ENCODE results near the gene FLNB. TPM values are rescaled to one million over a fixed set of nuclear protein-coding genes. Genes with fewer than 3 reads are reported as not detected.

FLNB gene
- total RNA-seq, 2 donors from 2014 or later: 96.9 to 139 TPM

GRCh38 chr3:58078610-58079009 is 70.4 kb downstream of the FLNB start:
- peaks cover 16% of the 10 kb centered on the region for H3K36me3 ChIP-seq
- H3K4me3 ChIP-seq: no peak overlapping the region
- H3K27ac ChIP-seq: peak overlapping the region in 1 of 2 donors; percentile 37
- no peaks in the 10 kb centered on the region for H3K9me3 ChIP-seq
- ATAC-seq (ENCODE audit: insufficient number of reproducible peaks, low FRiP score, low read depth) (no peak), DNase-seq (ENCODE audit: low spot score) (no peak)
- no peak for TF ChIP-seq CTCF (IDR thresholded peaks at IDR 0.05)
- no peaks in the 10 kb centered on the region for H3K27me3 ChIP-seq (replicated peaks; ENCODE audit: insufficient read depth)
- H3K4me1 ChIP-seq (ENCODE audit: control insufficient read depth in 1 of 2, low read depth in 2 of 2): peaks cover 10 to 62% of the 10 kb centered on the region in 2 donors

- Histone ChIP-seq H3K4me1 (ENCODE audit: control insufficient read depth in 1 of 2, low read depth in 2 of 2) (peaks cover 0 to 50% of the 10 kb centered on the region in 2 donors), H3K36me3 (peaks cover 16% of the 10 kb centered on the region), H3K4me3 (no peak overlapping the region), H3K27me3 (replicated peaks; ENCODE audit: insufficient read depth) (no peaks in the 10 kb centered on the region), H3K9me3 (no peaks in the 10 kb centered on the region), H3K27ac (peak overlapping the region in 1 of 2 donors; percentile 11)
- DNase-seq (ENCODE audit: low spot score) (no peak), ATAC-seq (ENCODE audit: insufficient number of reproducible peaks, low FRiP score, low read depth) (no peak)
- no peak for TF ChIP-seq CTCF (IDR thresholded peaks at IDR 0.05)
These were observed 71.6 kb downstream of the FLNB start for GRCh38 chr3:58079773-58080172.

- Histone ChIP-seq H3K27me3 (replicated peaks; ENCODE audit: insufficient read depth) (no peaks in the 10 kb centered on the region), H3K27ac (peak overlapping the region; percentile 20 to 45), H3K4me1 (ENCODE audit: control insufficient read depth in 1 of 2, low read depth in 2 of 2) (peaks cover 0 to 52% of the 10 kb centered on the region in 2 donors), H3K36me3 (peaks cover 15% of the 10 kb centered on the region), H3K9me3 (no peaks in the 10 kb centered on the region), H3K4me3 (peak overlapping the region; percentile 12)
- ATAC-seq (ENCODE audit: insufficient number of reproducible peaks, low FRiP score, low read depth) (no peak), DNase-seq (ENCODE audit: low spot score) (no peak)
- no peak for TF ChIP-seq CTCF (IDR thresholded peaks at IDR 0.05)
These were observed 73.8 kb downstream of the FLNB start for GRCh38 chr3:58082047-58082446.

- ATAC-seq (ENCODE audit: insufficient number of reproducible peaks, low FRiP score, low read depth) (no peak), DNase-seq (ENCODE audit: low spot score) (no peak)
- no peaks in the 10 kb centered on the region for H3K9me3 ChIP-seq
- no peaks in the 10 kb centered on the region for H3K27me3 ChIP-seq (replicated peaks; ENCODE audit: insufficient read depth)
- H3K27ac ChIP-seq: peak overlapping the region in 1 of 2 donors; percentile 12
- peaks cover 2 to 51% of the 10 kb centered on the region in 2 donors for H3K4me1 ChIP-seq (ENCODE audit: control insufficient read depth in 1 of 2, low read depth in 2 of 2)
- H3K36me3 ChIP-seq: peaks cover 5% of the 10 kb centered on the region
- TF ChIP-seq CTCF (IDR thresholded peaks at IDR 0.05): no peak
- no peak overlapping the region for H3K4me3 ChIP-seq
These were observed 75.9 kb downstream of the FLNB start for GRCh38 chr3:58084166-58084565.

- DNase-seq (ENCODE audit: low spot score) (no peak), ATAC-seq (ENCODE audit: insufficient number of reproducible peaks, low FRiP score, low read depth) (no peak)
- Histone ChIP-seq H3K9me3 (no peaks in the 10 kb centered on the region), H3K27me3 (replicated peaks; ENCODE audit: insufficient read depth) (no peaks in the 10 kb centered on the region), H3K36me3 (no peaks in the 10 kb centered on the region), H3K4me1 (ENCODE audit: control insufficient read depth in 1 of 2, low read depth in 2 of 2) (peaks cover 2 to 46% of the 10 kb centered on the region in 2 donors), H3K27ac (no peak overlapping the region), H3K4me3 (no peak overlapping the region)
- no peak for TF ChIP-seq CTCF (IDR thresholded peaks at IDR 0.05)
These were observed 76.7 kb downstream of the FLNB start for GRCh38 chr3:58084788-58085543.

Measured in thoracic aorta (tissue), 2 donors.